WTC11 (cell line): Measurements from ENCODE around the gene FAM227B. TPM values are rescaled to one million over a fixed set of nuclear protein-coding genes. Genes with fewer than 3 reads are reported as not detected.

Experiments
- ATAC-seq: fragments of 200-7000 bp; cut with Tn5 transposase; 2 replicates; pipeline ENCODE4 v1.10.0; 2021; ENCODE audit warnings: mild to moderate bottlenecking, moderate library complexity
- CTCF ChIA-PET: fragments of 300-600 bp; sonication (Branson Sonifier 250); formaldehyde crosslinking; loops from one replicate; lab custom pipeline; 2021; ENCODE audit warnings: antibody characterized with exemption; lab: Charles Lee
- POLR2A ChIA-PET: fragments of 350-600 bp; sonication (Branson Sonifier 250); formaldehyde crosslinking; loops from one replicate; lab custom pipeline; 2021; ENCODE audit warnings: antibody characterized with exemption; lab: Charles Lee
- DNase-seq: peaks from one replicate; pipeline ENCODE4 v3.0.0; 2021; ENCODE audit warnings: low spot score
- H3K27ac Mint-ChIP-seq: 2 replicates; pipeline ENCODE4 v1.8.0; 2021; ENCODE audit warnings: mixed read lengths
- H3K27me3 Mint-ChIP-seq: 2 replicates; pipeline ENCODE4 v1.8.0; 2021; ENCODE audit warnings: low read depth, mild to moderate bottlenecking, moderate library complexity, mixed read lengths
- H3K36me3 Mint-ChIP-seq: 2 replicates; pipeline ENCODE4 v1.8.0; 2021; ENCODE audit warnings: mixed read lengths
- H3K4me1 Mint-ChIP-seq: 2 replicates; pipeline ENCODE4 v1.8.0; 2022; ENCODE audit warnings: mixed read lengths
- H3K4me3 Mint-ChIP-seq: 2 replicates; pipeline ENCODE4 v1.8.0; 2021; ENCODE audit warnings: mild to moderate bottlenecking, moderate library complexity, mixed read lengths
- H3K9me3 Mint-ChIP-seq: 2 replicates; pipeline ENCODE4 v1.8.0; 2021; ENCODE audit warnings: mixed read lengths
- ELF4 ChIP-seq: sonication (generic); formaldehyde crosslinking; IDR thresholded peaks from 2 replicates; pipeline ENCODE4 v1.8.1; 2022; ENCODE audit warnings: low read depth, mild to moderate bottlenecking, moderate library complexity, missing genetic modification reagents
- FOXK1 ChIP-seq: sonication (generic); formaldehyde crosslinking; IDR thresholded peaks from 2 replicates; pipeline ENCODE4 v1.8.0; 2022; ENCODE audit warnings: mild to moderate bottlenecking, moderate library complexity, missing genetic modification reagents
- IRF2 ChIP-seq: sonication (generic); formaldehyde crosslinking; IDR thresholded peaks from 2 replicates; pipeline ENCODE4 v1.8.0; 2022; ENCODE audit warnings: low read depth, missing genetic modification reagents, borderline replicate concordance
- MXD4 ChIP-seq: fragments of 250-450 bp; sonication (Bioruptor Pico); IDR thresholded peaks from 2 replicates; pipeline ENCODE4 v1.8.0; 2021; ENCODE audit warnings: mild to moderate bottlenecking, moderate library complexity, borderline replicate concordance
- MYBL2 ChIP-seq: sonication (generic); formaldehyde crosslinking; IDR thresholded peaks from 2 replicates; pipeline ENCODE4 v1.8.1; 2023; ENCODE audit warnings: mild to moderate bottlenecking, moderate library complexity, missing genetic modification reagents
- NFATC4 ChIP-seq: fragments of 250-450 bp; sonication (Bioruptor Pico); IDR thresholded peaks from 2 replicates; pipeline ENCODE4 v1.9.0; 2021; ENCODE audit warnings: mild to moderate bottlenecking
- OVOL2 ChIP-seq: fragments of 250-450 bp; sonication (Bioruptor Pico); IDR thresholded peaks from 2 replicates; pipeline ENCODE4 v1.9.0; 2021; ENCODE audit warnings: mild to moderate bottlenecking, borderline replicate concordance
- PRRX2 ChIP-seq: fragments of 250-450 bp; sonication (Bioruptor Pico); IDR thresholded peaks from 2 replicates; pipeline ENCODE4 v1.8.0; 2021; ENCODE audit warnings: mild to moderate bottlenecking
- RELA ChIP-seq: sonication (generic); formaldehyde crosslinking; IDR thresholded peaks from 2 replicates; pipeline ENCODE4 v1.8.1; 2022; ENCODE audit warnings: missing genetic modification reagents, mild to moderate bottlenecking, borderline replicate concordance
- TEAD4 ChIP-seq: sonication (generic); formaldehyde crosslinking; IDR thresholded peaks from 2 replicates; pipeline ENCODE4 v1.8.0; 2022; ENCODE audit warnings: mild to moderate bottlenecking, missing genetic modification reagents
- ZNF671 ChIP-seq: fragments of 250-450 bp; sonication (Bioruptor Pico); IDR thresholded peaks from 2 replicates; pipeline ENCODE4 v1.8.0; 2021; ENCODE audit warnings: mild to moderate bottlenecking
- total RNA-seq: library from RNA; stranded (reverse); gene quantifications from 3 replicates; pipeline ENCODE4 v1.2.3, GENCODE V29; 2021
- TF ChIP-seq, protein P1 (sequence below): sonication (generic); formaldehyde crosslinking; IDR thresholded peaks from 2 replicates; pipeline ENCODE4 v1.8.1; 2023; ENCODE audit warnings: mild to moderate bottlenecking, missing genetic modification reagents, borderline replicate concordance
- TF ChIP-seq, protein P2 (sequence below): sonication (generic); formaldehyde crosslinking; conservative IDR thresholded peaks from 2 replicates; pipeline ENCODE4 v1.8.1; 2022; ENCODE audit warnings: mild to moderate bottlenecking, missing genetic modification reagents
- TF ChIP-seq, protein P3 (sequence below): sonication (generic); formaldehyde crosslinking; IDR thresholded peaks from 2 replicates; pipeline ENCODE4 v1.8.1; 2022; ENCODE audit warnings: mild to moderate bottlenecking, missing genetic modification reagents, moderate library complexity, borderline replicate concordance
- TF ChIP-seq, protein P4 (sequence below): fragments of 250-450 bp; sonication (Bioruptor Pico); IDR thresholded peaks from 2 replicates; pipeline ENCODE4 v1.9.0; 2021; ENCODE audit warnings: mild to moderate bottlenecking
- TF ChIP-seq, protein P5 (sequence below): sonication (generic); formaldehyde crosslinking; IDR thresholded peaks from 2 replicates; pipeline ENCODE4 v1.8.0; 2022; ENCODE audit warnings: missing genetic modification reagents
- TF ChIP-seq, protein P6 (sequence below): sonication (generic); formaldehyde crosslinking; conservative IDR thresholded peaks from 2 replicates; pipeline ENCODE4 v1.8.1; 2023; ENCODE audit warnings: mild to moderate bottlenecking, low read depth, missing genetic modification reagents, moderate library complexity

Gene FAM227B
- total RNA-seq, 1 experiment from 2014 or later, result 6.8 TPM

DNA sequence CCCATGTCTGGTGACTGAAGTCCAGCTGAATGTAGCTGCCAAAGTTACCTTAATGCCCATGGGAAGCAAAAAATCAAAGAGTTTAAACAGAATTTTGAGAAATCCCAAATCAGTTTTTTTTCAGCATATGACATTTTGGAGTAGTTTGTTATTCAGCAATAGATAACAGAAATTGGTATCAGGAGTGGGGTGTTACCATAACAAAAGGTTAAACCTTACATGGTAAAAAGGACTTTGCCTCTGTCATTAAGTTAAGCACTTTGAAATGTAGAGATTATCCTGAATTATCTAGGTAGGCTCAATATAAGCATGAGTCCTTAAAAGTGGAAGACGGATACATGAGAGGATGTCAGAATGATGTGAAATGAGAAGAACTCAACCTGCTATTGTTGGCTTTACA, 32.3 kb upstream of the FAM227B start:
- no peaks in the 10 kb centered on the region for H3K4me1 Mint-ChIP-seq
- no peak overlapping the region for H3K4me3 Mint-ChIP-seq
- H3K27ac Mint-ChIP-seq, result no peak overlapping the region
- H3K27me3 Mint-ChIP-seq, result no peaks in the 10 kb centered on the region; the same call in 1 of the 2 replicates
- H3K9me3 Mint-ChIP-seq, result peaks cover 56% of the 10 kb centered on the region
- ChIA-PET POLR2A (no interaction called here), CTCF (interaction anchor here (0.6 kb wide), 1 partner anchor 247 kb away, joined by 4 read pairs; no protein-coding TSS in a partner anchor)
- TF ChIP-seq, protein P1, sequence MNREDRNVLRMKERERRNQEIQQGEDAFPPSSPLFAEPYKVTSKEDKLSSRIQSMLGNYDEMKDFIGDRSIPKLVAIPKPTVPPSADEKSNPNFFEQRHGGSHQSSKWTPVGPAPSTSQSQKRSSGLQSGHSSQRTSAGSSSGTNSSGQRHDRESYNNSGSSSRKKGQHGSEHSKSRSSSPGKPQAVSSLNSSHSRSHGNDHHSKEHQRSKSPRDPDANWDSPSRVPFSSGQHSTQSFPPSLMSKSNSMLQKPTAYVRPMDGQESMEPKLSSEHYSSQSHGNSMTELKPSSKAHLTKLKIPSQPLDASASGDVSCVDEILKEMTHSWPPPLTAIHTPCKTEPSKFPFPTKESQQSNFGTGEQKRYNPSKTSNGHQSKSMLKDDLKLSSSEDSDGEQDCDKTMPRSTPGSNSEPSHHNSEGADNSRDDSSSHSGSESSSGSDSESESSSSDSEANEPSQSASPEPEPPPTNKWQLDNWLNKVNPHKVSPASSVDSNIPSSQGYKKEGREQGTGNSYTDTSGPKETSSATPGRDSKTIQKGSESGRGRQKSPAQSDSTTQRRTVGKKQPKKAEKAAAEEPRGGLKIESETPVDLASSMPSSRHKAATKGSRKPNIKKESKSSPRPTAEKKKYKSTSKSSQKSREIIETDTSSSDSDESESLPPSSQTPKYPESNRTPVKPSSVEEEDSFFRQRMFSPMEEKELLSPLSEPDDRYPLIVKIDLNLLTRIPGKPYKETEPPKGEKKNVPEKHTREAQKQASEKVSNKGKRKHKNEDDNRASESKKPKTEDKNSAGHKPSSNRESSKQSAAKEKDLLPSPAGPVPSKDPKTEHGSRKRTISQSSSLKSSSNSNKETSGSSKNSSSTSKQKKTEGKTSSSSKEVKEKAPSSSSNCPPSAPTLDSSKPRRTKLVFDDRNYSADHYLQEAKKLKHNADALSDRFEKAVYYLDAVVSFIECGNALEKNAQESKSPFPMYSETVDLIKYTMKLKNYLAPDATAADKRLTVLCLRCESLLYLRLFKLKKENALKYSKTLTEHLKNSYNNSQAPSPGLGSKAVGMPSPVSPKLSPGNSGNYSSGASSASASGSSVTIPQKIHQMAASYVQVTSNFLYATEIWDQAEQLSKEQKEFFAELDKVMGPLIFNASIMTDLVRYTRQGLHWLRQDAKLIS (CRISPR knock-in tag), result no peak
- DNase-seq, result no peak
- ATAC-seq, result no peak
- peaks cover 30% of the 10 kb centered on the region for H3K36me3 Mint-ChIP-seq

DNA sequence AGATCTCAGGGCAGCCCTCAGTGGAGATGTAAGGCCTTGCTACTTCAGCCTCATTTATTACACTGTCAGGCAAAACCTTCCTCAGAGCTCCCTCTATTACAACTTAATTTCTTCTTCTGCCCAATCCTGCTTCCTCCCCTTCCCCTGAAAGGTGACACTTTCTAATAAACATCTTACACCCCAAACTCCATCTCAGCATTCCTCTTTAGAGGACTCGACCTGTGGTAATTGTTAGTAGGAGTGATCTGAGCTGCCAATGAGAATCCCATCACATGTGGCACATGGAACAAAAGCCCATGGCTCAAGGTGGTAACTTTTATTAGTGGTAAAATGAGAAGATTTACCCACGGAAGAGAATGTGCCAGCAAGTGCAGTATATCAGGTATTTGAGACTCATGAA, 30.1 kb upstream of the FAM227B start:
- no peak for TF ChIP-seq IRF2
- no peak for TF ChIP-seq OVOL2 (CRISPR knock-in tag)
- TF ChIP-seq ZNF671 (CRISPR knock-in tag), result no peak
- TF ChIP-seq, protein P2, sequence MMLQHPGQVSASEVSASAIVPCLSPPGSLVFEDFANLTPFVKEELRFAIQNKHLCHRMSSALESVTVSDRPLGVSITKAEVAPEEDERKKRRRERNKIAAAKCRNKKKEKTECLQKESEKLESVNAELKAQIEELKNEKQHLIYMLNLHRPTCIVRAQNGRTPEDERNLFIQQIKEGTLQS, result no peak
- TF ChIP-seq, protein P3, sequence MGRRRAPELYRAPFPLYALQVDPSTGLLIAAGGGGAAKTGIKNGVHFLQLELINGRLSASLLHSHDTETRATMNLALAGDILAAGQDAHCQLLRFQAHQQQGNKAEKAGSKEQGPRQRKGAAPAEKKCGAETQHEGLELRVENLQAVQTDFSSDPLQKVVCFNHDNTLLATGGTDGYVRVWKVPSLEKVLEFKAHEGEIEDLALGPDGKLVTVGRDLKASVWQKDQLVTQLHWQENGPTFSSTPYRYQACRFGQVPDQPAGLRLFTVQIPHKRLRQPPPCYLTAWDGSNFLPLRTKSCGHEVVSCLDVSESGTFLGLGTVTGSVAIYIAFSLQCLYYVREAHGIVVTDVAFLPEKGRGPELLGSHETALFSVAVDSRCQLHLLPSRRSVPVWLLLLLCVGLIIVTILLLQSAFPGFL, result no peak
- no peak for TF ChIP-seq RELA (CRISPR knock-in tag)
- no peak for TF ChIP-seq TEAD4 (CRISPR knock-in tag)
- TF ChIP-seq MYBL2 (CRISPR knock-in tag), result no peak
- TF ChIP-seq, protein P4, sequence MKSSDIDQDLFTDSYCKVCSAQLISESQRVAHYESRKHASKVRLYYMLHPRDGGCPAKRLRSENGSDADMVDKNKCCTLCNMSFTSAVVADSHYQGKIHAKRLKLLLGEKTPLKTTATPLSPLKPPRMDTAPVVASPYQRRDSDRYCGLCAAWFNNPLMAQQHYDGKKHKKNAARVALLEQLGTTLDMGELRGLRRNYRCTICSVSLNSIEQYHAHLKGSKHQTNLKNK, result no peak
- no peak for TF ChIP-seq PRRX2 (CRISPR knock-in tag)
- no peak for TF ChIP-seq FOXK1
- TF ChIP-seq NFATC4, result no peak
- TF ChIP-seq, protein P5, sequence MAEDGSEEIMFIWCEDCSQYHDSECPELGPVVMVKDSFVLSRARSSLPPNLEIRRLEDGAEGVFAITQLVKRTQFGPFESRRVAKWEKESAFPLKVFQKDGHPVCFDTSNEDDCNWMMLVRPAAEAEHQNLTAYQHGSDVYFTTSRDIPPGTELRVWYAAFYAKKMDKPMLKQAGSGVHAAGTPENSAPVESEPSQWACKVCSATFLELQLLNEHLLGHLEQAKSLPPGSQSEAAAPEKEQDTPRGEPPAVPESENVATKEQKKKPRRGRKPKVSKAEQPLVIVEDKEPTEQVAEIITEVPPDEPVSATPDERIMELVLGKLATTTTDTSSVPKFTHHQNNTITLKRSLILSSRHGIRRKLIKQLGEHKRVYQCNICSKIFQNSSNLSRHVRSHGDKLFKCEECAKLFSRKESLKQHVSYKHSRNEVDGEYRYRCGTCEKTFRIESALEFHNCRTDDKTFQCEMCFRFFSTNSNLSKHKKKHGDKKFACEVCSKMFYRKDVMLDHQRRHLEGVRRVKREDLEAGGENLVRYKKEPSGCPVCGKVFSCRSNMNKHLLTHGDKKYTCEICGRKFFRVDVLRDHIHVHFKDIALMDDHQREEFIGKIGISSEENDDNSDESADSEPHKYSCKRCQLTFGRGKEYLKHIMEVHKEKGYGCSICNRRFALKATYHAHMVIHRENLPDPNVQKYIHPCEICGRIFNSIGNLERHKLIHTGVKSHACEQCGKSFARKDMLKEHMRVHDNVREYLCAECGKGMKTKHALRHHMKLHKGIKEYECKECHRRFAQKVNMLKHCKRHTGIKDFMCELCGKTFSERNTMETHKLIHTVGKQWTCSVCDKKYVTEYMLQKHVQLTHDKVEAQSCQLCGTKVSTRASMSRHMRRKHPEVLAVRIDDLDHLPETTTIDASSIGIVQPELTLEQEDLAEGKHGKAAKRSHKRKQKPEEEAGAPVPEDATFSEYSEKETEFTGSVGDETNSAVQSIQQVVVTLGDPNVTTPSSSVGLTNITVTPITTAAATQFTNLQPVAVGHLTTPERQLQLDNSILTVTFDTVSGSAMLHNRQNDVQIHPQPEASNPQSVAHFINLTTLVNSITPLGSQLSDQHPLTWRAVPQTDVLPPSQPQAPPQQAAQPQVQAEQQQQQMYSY (CRISPR knock-in tag), result no peak
- TF ChIP-seq, protein P6, sequence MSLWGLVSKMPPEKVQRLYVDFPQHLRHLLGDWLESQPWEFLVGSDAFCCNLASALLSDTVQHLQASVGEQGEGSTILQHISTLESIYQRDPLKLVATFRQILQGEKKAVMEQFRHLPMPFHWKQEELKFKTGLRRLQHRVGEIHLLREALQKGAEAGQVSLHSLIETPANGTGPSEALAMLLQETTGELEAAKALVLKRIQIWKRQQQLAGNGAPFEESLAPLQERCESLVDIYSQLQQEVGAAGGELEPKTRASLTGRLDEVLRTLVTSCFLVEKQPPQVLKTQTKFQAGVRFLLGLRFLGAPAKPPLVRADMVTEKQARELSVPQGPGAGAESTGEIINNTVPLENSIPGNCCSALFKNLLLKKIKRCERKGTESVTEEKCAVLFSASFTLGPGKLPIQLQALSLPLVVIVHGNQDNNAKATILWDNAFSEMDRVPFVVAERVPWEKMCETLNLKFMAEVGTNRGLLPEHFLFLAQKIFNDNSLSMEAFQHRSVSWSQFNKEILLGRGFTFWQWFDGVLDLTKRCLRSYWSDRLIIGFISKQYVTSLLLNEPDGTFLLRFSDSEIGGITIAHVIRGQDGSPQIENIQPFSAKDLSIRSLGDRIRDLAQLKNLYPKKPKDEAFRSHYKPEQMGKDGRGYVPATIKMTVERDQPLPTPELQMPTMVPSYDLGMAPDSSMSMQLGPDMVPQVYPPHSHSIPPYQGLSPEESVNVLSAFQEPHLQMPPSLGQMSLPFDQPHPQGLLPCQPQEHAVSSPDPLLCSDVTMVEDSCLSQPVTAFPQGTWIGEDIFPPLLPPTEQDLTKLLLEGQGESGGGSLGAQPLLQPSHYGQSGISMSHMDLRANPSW, result no peak
- no peak for TF ChIP-seq ELF4
- no peak for TF ChIP-seq MXD4 (CRISPR knock-in tag)
- TF ChIP-seq, protein P1 (CRISPR knock-in tag), result no peak
- no peak for DNase-seq
- Mint-ChIP-seq H3K4me3 (no peak overlapping the region), H3K9me3 (peaks cover 43% of the 10 kb centered on the region), H3K4me1 (no peaks in the 10 kb centered on the region), H3K27ac (no peak overlapping the region), H3K36me3 (peaks cover 26% of the 10 kb centered on the region), H3K27me3 (no peaks in the 10 kb centered on the region; the same call in 1 of the 2 replicates)
- ChIA-PET CTCF (no interaction called here), POLR2A (no interaction called here)
- ATAC-seq, result no peak
